ENCODE results near the gene NR1H4. TPM values are rescaled to one million over a fixed set of nuclear protein-coding genes. Genes with fewer than 3 reads are reported as not detected.

The NR1H4 gene
- total RNA-seq, 3 donors from 2014 or later (not counting 1 experiment from before 2014, with no cell fraction given), result not detected

DNA sequence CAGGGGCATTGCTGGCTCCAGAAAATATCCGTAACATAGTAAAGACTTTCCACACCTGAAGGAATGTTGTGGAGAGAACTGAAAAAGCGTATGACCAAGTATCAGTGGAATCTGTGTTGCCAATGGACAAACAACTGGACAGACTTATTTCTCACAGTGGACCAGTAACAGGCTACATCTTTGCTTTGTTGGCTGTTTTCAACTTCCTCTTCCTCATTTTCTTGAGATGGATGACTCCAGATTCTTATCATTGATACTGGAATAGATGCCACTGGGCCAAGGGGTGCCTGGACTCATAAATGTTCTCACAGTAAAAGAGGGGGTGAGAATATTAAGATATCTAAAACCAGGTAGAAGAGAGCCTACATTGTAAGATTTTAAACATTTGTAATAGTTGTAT is 106.2 kb downstream of the NR1H4 start:
- Histone ChIP-seq H3K4me3 (ENCODE audit: low read length) (no peak overlapping the region), H3K9me3 (ENCODE audit: control insufficient read depth, insufficient read depth, low read length) (no peaks in the 10 kb centered on the region), H3K27ac (ENCODE audit: low read length) (no peak overlapping the region), H3K36me3 (ENCODE audit: control insufficient read depth, insufficient read depth, low read length) (no peaks in the 10 kb centered on the region), H3K27me3 (ENCODE audit: control insufficient read depth, insufficient read depth, low read length) (no peaks in the 10 kb centered on the region), H3K4me1 (ENCODE audit: control insufficient read depth, insufficient read depth, low read length) (no peaks in the 10 kb centered on the region)
- WGBS (ENCODE audit: insufficient coverage), result 79% methylated on average over 2 of the region's 2 CpGs
- intact Hi-C loops (cut with micrococcal nuclease), result no loop called here
- H3K4me1 Mint-ChIP-seq, result no peaks in the 10 kb centered on the region
- H3K27ac Mint-ChIP-seq, result no peak overlapping the region
- no peaks in the 10 kb centered on the region for H3K36me3 Mint-ChIP-seq
- no peaks in the 10 kb centered on the region for H3K9me3 Mint-ChIP-seq
- H3K27me3 Mint-ChIP-seq (ENCODE audit: low read depth in 2 of 2), result no peaks in the 10 kb centered on the region
- H3K4me3 Mint-ChIP-seq, result no peak overlapping the region
- ATAC-seq (no peak), DNase-seq (no peak)
- TF ChIP-seq, protein P1, sequence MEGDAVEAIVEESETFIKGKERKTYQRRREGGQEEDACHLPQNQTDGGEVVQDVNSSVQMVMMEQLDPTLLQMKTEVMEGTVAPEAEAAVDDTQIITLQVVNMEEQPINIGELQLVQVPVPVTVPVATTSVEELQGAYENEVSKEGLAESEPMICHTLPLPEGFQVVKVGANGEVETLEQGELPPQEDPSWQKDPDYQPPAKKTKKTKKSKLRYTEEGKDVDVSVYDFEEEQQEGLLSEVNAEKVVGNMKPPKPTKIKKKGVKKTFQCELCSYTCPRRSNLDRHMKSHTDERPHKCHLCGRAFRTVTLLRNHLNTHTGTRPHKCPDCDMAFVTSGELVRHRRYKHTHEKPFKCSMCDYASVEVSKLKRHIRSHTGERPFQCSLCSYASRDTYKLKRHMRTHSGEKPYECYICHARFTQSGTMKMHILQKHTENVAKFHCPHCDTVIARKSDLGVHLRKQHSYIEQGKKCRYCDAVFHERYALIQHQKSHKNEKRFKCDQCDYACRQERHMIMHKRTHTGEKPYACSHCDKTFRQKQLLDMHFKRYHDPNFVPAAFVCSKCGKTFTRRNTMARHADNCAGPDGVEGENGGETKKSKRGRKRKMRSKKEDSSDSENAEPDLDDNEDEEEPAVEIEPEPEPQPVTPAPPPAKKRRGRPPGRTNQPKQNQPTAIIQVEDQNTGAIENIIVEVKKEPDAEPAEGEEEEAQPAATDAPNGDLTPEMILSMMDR (IDR thresholded peaks at IDR 0.05), result no peak

DNA sequence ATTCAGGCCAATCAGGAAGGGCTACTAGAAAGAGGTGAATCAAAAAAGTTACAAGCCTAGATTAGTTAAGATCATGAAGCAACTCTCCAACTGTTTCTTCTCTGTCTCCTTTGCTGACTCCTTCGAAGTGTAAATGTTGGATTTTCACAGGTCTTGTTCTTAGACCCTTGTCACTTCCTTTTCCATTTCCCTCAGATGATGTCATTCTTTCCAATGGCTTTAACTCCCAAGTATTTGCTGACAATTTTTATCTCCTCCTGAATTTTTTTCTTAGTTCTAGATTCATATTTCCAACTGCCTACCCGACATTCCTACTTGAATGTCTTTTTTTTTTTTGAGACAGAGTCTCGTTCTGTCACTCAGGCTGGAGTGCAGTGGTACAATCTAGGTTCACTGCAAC is 110.6 kb downstream of the NR1H4 start:
- DNase-seq, result no peak
- Histone ChIP-seq H3K27ac (ENCODE audit: low read length) (no peak overlapping the region), H3K4me3 (ENCODE audit: low read length) (no peak overlapping the region), H3K36me3 (ENCODE audit: control insufficient read depth, insufficient read depth, low read length) (no peaks in the 10 kb centered on the region), H3K4me1 (ENCODE audit: control insufficient read depth, insufficient read depth, low read length) (no peaks in the 10 kb centered on the region), H3K9me3 (ENCODE audit: control insufficient read depth, insufficient read depth, low read length) (no peaks in the 10 kb centered on the region), H3K27me3 (ENCODE audit: control insufficient read depth, insufficient read depth, low read length) (no peaks in the 10 kb centered on the region)
- Mint-ChIP-seq H3K9me3 (peaks cover 14 to 15% of the 10 kb centered on the region in 2 donors), H3K4me1 (no peaks in the 10 kb centered on the region), H3K36me3 (peaks cover 15% of the 10 kb centered on the region), H3K4me3 (no peak overlapping the region), H3K27me3 (ENCODE audit: low read depth in 2 of 2) (peaks cover 0 to 3% of the 10 kb centered on the region in 2 donors), H3K27ac (no peak overlapping the region)
- ATAC-seq, result no peak
- 90% methylated on average over 3 of the region's 3 CpGs for WGBS (ENCODE audit: insufficient coverage)
- TF ChIP-seq, protein P1 (IDR thresholded peaks at IDR 0.05), result no peak
- intact Hi-C loops (cut with micrococcal nuclease), result no loop called here

DNA sequence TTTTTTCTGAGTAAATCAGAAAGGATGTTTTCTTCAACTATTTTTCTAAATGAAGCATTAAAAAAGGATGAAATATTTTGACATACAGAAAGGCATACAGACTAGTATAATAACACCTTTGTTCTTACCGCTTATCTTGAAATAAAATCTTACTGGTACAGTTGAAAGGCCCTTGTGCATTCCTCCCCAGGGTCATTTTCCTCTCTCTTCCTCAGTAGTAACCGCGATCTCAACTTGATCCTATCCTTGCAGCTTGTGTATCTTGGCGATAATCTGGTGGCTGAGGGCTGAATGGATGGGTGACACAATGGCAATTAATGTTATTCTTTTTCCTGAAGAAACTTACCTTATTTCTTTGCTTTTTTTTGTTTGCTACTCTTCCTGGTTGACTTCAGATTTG is 118.3 kb downstream of the NR1H4 start:
- no peak overlapping the region for H3K27ac ChIP-seq (ENCODE audit: low read length)
- no peaks in the 10 kb centered on the region for H3K36me3 ChIP-seq (ENCODE audit: control insufficient read depth, insufficient read depth, low read length)
- TF ChIP-seq, protein P1 (IDR thresholded peaks at IDR 0.05), result no peak
- Mint-ChIP-seq H3K27me3 (ENCODE audit: low read depth in 2 of 2) (no peaks in the 10 kb centered on the region), H3K4me1 (no peaks in the 10 kb centered on the region), H3K9me3 (peaks cover 3 to 4% of the 10 kb centered on the region in 2 donors), H3K36me3 (peaks cover 3% of the 10 kb centered on the region), H3K4me3 (no peak overlapping the region), H3K27ac (no peak overlapping the region)
- DNase-seq, result no peak
- intact Hi-C loops (cut with micrococcal nuclease), result no loop called here
- H3K4me3 ChIP-seq (ENCODE audit: low read length), result no peak overlapping the region
- H3K9me3 ChIP-seq (ENCODE audit: control insufficient read depth, insufficient read depth, low read length), result no peaks in the 10 kb centered on the region
- ATAC-seq, result no peak
- WGBS (ENCODE audit: insufficient coverage), result 98% methylated on average over 4 of the region's 4 CpGs
- no peaks in the 10 kb centered on the region for H3K27me3 ChIP-seq (ENCODE audit: control insufficient read depth, insufficient read depth, low read length)
- H3K4me1 ChIP-seq (ENCODE audit: control insufficient read depth, insufficient read depth, low read length), result no peaks in the 10 kb centered on the region

DNA sequence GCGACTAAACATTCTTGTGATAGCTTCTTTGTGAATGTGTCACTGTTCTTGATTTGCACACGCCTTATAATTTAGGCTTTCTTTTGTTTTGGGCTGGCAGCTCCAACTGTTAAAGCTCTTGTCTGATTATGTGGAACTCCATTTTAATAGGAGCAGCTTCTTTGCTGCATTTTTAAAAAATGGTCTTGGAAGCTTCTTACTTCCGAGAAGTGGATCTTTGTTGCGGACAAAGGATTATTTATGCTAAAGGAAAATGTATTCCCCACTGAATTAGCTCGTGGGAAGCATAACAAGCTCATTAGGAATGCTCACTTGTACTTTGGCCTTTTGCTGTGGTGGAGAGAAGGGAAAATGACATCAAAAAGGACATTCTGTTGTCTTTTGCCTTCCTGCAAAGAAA is 119.8 kb downstream of the NR1H4 start:
- Histone ChIP-seq H3K4me1 (ENCODE audit: control insufficient read depth, insufficient read depth, low read length) (no peaks in the 10 kb centered on the region), H3K36me3 (ENCODE audit: control insufficient read depth, insufficient read depth, low read length) (no peaks in the 10 kb centered on the region), H3K27ac (ENCODE audit: low read length) (no peak overlapping the region), H3K4me3 (ENCODE audit: low read length) (no peak overlapping the region), H3K9me3 (ENCODE audit: control insufficient read depth, insufficient read depth, low read length) (no peaks in the 10 kb centered on the region), H3K27me3 (ENCODE audit: control insufficient read depth, insufficient read depth, low read length) (no peaks in the 10 kb centered on the region)
- WGBS (ENCODE audit: insufficient coverage), result 81% methylated on average over 5 of the region's 5 CpGs
- TF ChIP-seq, protein P1 (IDR thresholded peaks at IDR 0.05), result no peak
- no peak for DNase-seq
- intact Hi-C loops (cut with micrococcal nuclease), result no loop called here
- ATAC-seq, result no peak
- no peaks in the 10 kb centered on the region for H3K27me3 Mint-ChIP-seq (ENCODE audit: low read depth in 2 of 2)
- no peaks in the 10 kb centered on the region for H3K36me3 Mint-ChIP-seq
- no peaks in the 10 kb centered on the region for H3K9me3 Mint-ChIP-seq
- H3K4me1 Mint-ChIP-seq, result no peaks in the 10 kb centered on the region
- no peak overlapping the region for H3K27ac Mint-ChIP-seq
- no peak overlapping the region for H3K4me3 Mint-ChIP-seq
